HCEC 1CT (cell line): ENCODE data around the gene KIAA0232.
"Not testable (repeated sequence)": the region's sequence is repeated elsewhere in the genome, so short reads cannot be mapped to it uniquely, and the experiment has no call there.

Experiments used
- DNase-seq: peaks from one replicate; pipeline ENCODE4 v3.0.0-alpha.2; 2017

Gene KIAA0232

DNA sequence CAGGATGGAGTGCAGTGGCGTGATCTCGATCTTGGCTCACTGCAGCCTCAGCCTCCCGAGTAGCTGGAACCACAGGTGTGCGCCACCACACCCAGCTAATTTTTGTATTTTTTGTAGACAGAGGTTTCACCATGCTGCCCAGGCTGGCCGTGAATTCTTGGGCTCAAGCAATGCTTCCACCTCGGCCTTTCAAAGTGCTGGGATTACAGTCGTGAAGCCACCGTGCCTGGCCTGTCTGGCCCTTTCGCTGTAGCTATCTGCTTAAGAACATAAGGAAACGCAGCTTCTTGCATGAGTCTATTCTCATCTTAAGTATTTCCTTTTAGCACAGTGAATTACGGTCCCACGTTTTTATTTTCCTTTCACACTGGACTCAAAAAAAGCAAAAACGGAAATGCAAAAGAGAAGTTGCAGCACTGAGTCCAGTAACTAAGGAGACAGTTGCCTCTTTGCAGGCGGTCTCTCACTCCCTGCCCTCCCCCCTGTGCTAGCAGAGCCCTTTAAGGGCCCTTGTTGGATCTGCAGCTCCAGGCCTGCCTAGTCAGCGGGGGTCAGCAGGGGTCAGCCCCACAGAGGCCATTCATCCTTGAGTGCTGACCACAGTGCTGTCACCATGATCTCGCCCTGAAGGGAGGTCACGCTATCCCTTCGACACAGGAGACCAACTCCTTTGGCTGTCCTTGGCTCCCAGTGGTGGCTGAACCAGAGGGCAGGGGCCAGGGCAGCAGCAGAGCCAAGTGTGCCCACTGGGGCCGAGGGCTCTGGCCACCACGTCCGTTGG, 105.3 kb downstream of the KIAA0232 start:
- DNase-seq, result no peak

DNA sequence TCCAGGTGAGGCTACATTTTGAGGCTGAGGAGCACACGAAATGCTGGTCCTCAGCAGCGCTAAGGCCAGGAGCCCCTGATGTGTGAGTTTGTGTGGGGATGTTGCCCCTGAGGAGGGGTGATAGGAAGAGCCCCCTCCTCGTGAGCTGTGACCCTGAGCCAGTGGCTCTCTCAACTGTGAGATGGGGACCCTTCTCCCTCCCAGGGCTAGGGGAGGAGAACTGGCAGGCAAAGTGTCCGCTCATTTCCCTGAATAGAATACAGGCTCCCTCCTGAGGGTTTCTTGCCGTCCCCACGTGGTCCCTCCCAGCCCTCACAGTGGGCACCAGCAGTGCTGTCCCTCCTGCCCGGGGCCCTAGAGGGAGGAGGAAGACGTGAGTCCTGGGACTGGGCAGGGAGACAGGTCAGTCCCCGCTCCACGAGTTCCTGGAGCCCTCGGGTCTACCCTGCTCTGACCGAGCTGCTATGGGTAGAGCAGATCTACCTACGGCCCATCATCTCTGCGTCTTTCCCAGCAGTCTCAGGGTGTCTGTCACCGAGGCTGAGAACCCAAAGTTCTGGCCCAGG, 106.1 kb downstream of the KIAA0232 start:
- no peak for DNase-seq

GRCh38 chr4:6889101-6889735, 106.7 kb downstream of the KIAA0232 start:
- DNase-seq, result no peak

- DNase-seq, result no peak
Observed at GRCh38 chr4:6889736-6890324, 107.3 kb downstream of the KIAA0232 start.

- DNase-seq, result no peak
Observed at GRCh38 chr4:6890358-6890757, 107.8 kb downstream of the KIAA0232 start.

DNA sequence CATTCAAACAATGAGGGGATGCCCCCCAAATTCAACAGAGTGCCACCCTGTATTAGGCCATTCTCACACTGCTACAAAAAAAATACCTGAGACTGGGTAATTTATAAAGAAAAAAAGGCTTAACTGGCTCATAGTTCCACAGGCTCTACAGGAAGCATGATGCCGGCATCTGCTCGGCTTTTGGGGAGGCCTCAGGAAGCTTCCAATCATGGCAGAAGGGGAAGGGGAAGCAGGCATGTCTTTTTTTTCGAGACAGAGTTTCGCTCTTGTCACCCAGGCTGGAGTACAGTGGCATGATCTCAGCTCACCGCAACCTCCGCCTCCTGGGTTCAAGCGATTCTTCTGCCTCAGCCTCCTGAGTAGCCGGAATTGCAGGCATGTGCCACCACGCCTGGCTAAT, 108.4 kb downstream of the KIAA0232 start:
- DNase-seq, result not testable (repeated sequence)

DNA sequence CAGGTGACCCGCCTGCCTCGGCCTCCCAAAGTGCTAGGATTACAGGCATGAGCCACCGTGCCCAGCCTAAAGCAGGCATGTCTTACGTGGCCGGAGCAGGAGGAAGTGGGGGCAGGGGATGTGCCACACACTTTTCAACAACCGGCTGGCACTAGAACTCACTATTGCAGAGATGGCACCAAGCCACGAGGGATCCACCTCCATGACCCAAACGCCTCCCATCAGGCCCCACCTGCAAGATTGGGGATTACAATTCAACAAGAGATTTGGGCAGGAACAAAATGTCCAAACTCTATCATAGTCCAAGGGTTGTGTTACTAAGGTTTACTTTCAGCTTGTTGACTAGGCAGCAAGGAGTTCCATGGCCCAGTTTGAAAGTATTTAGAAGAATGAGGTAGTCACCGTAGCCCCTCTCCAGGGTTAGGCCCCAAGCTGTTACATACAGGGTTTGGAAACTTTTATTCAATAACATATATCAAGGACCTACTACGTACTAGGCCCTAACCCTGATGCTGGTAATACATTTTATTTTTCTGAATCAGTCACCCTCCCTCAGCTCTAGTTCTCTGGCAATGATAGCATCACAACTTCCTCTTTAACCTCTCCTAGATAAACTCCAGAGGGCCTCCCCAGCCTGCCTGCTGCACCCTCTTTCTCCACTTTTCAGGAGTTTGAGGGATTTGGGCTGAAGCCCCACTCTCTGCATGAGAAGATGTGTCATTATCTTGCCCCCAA, 109.1 kb downstream of the KIAA0232 start:
- no peak for DNase-seq

- no peak for DNase-seq
Observed at GRCh38 chr4:6892190-6892908, 109.8 kb downstream of the KIAA0232 start.

DNA sequence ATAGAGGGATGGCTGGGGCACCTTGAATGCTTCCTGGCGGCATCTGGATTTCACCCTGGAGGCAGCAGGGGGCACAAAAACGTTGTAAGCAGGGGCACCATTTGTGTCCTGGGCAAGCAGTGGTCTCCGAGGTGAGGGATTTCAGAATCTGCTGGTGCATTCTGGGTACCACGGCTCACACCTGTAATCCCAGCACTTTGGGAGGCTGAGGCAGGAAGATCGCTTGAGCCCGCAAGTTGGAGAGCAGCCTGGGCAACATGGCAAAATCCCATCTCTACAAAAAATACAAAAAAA, 110.3 kb downstream of the KIAA0232 start:
- no peak for DNase-seq

GRCh38 chr4:6893449-6894085, 111.0 kb downstream of the KIAA0232 start:
- DNase-seq, result no peak

GRCh38 chr4:6894086-6894478, 111.6 kb downstream of the KIAA0232 start:
- DNase-seq, result no peak

DNA sequence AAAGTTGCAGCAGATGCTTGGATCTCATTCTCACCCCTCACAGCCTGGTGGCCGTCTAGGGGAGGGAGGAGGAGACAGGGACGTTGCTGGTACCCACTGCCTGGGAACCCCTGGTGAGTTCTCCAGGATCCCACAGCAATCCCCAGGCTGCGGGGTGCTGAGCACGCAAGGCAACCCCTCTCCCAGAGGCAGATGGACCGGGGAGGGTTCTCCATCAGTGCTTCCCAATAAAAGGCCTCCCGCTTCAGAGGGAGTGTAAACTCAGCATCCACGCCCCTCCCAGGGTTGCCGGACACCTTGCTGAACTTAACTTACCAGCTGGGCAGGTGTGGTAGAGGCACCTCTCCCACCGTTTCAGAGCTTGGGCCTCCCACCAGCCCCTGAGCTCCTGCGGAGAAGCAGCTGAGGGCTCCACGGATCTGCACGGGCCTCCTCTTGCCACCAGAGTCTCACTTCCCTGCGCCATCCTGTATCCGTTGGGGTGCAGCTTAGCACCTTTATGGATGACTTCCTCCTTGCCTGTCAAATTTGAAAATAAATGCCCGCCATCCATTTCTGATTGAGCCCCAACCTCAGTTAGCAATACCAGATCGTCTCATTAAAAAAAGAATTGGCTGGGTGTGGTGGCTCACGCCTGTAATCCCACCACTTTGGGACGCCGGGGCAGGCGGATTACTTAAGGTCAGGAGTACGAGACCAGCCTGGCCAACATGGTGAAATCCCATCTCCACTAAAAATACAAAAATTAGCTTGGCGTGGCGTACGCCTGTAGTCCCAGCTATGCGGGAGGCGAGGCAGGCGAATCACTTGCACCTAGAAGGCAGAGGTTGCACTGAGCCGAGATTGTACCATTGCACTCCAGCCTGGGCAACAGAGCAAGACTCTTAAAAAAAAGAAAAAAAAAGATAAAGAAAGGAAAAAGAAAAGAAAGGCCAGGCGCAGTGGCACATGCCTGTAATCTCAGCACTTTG, 112.3 kb downstream of the KIAA0232 start:
- no peak for DNase-seq

DNA sequence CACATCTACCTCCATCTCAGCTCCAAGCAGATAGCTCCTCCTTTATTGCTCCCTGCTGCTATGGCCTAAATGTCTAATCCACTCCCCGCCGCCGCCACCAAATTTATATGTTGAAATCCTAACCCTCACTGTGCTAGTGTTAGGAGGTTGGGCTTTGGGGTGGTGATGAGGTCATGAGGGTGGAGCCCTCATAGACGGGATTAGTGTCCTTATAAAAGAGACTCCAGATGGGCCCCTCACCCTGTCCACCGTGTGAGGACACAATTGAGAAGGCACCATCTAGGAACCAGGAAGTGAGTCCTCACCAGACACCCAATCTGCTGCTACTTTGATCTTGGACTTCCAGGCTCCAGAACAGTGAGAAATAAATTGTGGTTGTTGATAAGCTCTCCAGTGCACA, 113.5 kb downstream of the KIAA0232 start:
- no peak for DNase-seq

DNA sequence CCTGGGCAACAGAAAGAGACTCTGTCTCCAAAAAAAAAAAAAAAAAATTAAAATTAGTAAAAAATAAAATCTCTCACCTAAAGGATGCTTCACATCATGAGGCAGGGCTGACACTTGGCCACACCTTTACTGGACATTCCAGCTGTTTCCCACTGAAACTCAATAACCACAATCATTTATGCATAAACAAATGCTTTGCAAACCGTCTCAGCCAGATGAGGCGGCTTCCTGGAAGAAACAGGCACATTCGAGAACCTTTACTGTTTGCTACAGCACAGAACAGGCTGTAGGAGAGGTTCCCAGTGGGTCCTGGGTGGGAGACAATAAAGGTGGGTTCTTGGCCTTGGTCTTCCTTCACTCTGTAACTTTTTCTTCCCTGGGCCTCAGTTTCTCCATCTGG, 116.2 kb downstream of the KIAA0232 start:
- DNase-seq, result no peak

DNA sequence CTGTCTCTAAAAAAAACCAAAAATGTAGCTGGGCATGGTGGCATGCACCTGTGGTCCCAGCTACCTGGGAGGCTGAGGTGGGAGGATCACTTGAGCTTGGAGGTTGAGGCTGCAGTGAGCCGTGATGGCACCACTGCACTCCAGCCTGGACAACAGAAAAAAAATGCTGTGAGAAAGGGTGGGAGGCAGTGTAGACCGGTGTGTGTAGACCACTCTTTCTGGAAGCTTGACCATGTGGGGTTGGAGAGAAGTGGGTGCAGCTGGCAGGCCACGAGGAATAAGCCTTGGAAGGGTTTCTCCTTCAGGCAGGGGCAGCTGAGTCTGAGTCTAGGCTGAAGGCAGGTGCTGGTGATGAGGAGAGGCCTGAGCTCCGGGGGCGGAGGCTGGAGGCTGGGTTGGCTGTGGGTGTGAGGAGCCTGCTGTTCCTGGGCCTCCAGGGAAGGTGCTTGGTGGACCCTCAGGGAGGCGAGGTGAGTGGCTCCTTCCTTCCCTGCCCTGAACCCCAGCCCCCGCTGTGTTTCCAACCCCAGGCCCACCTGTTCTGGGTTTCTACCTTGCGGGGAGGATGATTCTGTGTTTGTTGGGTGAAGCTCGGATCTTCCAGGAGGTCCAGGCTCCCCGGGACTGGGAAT, 117.8 kb downstream of the KIAA0232 start:
- DNase-seq, result no peak

- no peak for DNase-seq
Observed at GRCh38 chr4:6900956-6901355, 118.4 kb downstream of the KIAA0232 start.

- no peak for DNase-seq
Observed at GRCh38 chr4:6901669-6902317, 119.3 kb downstream of the KIAA0232 start.

- no peak for DNase-seq
Observed at GRCh38 chr4:6902318-6903042, 120.0 kb downstream of the KIAA0232 start.
